EH (cell line): Measurements from ENCODE around the gene TTC39B.
A peak's percentile ranks its signal among the peaks of the same experiment; 100 is the strongest.
"Not testable (repeated sequence)": the region's sequence is repeated elsewhere in the genome, so short reads cannot be mapped to it uniquely, and the experiment has no call there.

Source experiments
- DNase-seq: peaks from one replicate; pipeline ENCODE4 v3.0.0-alpha.2; 2015; ENCODE audit warnings: low read depth

Gene TTC39B

GRCh38 chr9:15306757-15307522 lies at the start of gene TTC39B:
Gene TTC39B, minus strand, starts transcription at chr9:15307216. Its CDS starts 91 bp downstream, at chr9:15307125.
- peak; percentile 95 for DNase-seq

- DNase-seq: no peak
Observed at GRCh38 chr9:15355669-15356068, 48.7 kb upstream of the TTC39B start.

- DNase-seq: no peak
Observed at GRCh38 chr9:15354713-15355112, 47.7 kb upstream of the TTC39B start.

- DNase-seq: no peak
Observed at GRCh38 chr9:15353892-15354291, 46.9 kb upstream of the TTC39B start.

GRCh38 chr9:15352306-15352705 lies 45.3 kb upstream of the TTC39B start:
- DNase-seq: no peak

GRCh38 chr9:15349892-15350761 lies 43.1 kb upstream of the TTC39B start:
- peak; percentile 55 for DNase-seq

- no peak for DNase-seq
Observed at GRCh38 chr9:15346837-15347236, 39.8 kb upstream of the TTC39B start.

- DNase-seq: no peak
Observed at GRCh38 chr9:15344191-15344590, 37.2 kb upstream of the TTC39B start.

GRCh38 chr9:15333376-15333881 lies 26.4 kb upstream of the TTC39B start:
- no peak for DNase-seq

GRCh38 chr9:15332939-15333338 lies 25.9 kb upstream of the TTC39B start:
- DNase-seq: no peak

- no peak for DNase-seq
Observed at GRCh38 chr9:15329539-15330109, 22.6 kb upstream of the TTC39B start.

GRCh38 chr9:15328946-15329345 lies 21.9 kb upstream of the TTC39B start:
- no peak for DNase-seq

GRCh38 chr9:15322695-15323094 lies 15.7 kb upstream of the TTC39B start:
- DNase-seq: not testable (repeated sequence)

GRCh38 chr9:15319661-15320060 lies 12.6 kb upstream of the TTC39B start:
- not testable (repeated sequence) for DNase-seq

GRCh38 chr9:15317836-15318235 lies 10.8 kb upstream of the TTC39B start:
- peak; percentile 56 for DNase-seq

- DNase-seq: no peak
Observed at GRCh38 chr9:15311607-15312006, 4.6 kb upstream of the TTC39B start.

GRCh38 chr9:15310107-15310850 lies 3.3 kb upstream of the TTC39B start:
- DNase-seq: no peak

- peak; percentile 91 for DNase-seq
Observed at GRCh38 chr9:15308511-15308910, 1.5 kb upstream of the TTC39B start.

- DNase-seq: no peak
Observed at GRCh38 chr9:15307523-15307841, 466 bp upstream of the TTC39B start.

- peak; percentile 51 for DNase-seq
Observed at GRCh38 chr9:15306068-15306756, 804 bp downstream of the TTC39B start.

GRCh38 chr9:15305470-15305869 lies 1.5 kb downstream of the TTC39B start:
- DNase-seq: no peak
